ENCODE results near the gene ATP2C1. TPM values are rescaled to one million over a fixed set of nuclear protein-coding genes. Genes with fewer than 3 reads are reported as not detected.
A peak's percentile ranks its signal among the peaks of the same experiment; 100 is the strongest.

Gene ATP2C1
- total and polyA plus RNA-seq, 9 of the 15 experiments (the other 6 are each of a cell fraction or from before 2014, with no cell fraction given): 10.0 to 53.5 (median 27.9) TPM

GRCh38 chr3:130851277-130851676, 42.6 kb upstream of the ATP2C1 start:
- ChIA-PET POLR2A (interaction anchor here (0.6 to 3.2 kb wide), 5 partner anchors 9 to 43 kb away, joined by 4 to 12 read pairs (median 6); partner anchors contain the start of gene ATP2C1), CTCF (ENCODE audit: low intra/inter-chr PET ratio) (no interaction called here)
- FAIRE-seq: no peak
- peak overlapping the region in 1 of 2 experiments; percentile 89; a peak in 2 of 4 replicates for H3K9ac ChIP-seq (ENCODE audit: insufficient read depth in 1 of 2, low read depth in 2 of 2, low read length in 2 of 2)
- intact Hi-C loops (cut with micrococcal nuclease) (loop anchor here (2.0 to 10.0 kb wide), 3 partner anchors 18 to 1406 kb away; partner anchors contain the start of gene IFT122), in situ Hi-C loops (cut with MboI) (no loop called here)
- H3K9me3 ChIP-seq (replicated peaks; ENCODE audit: control insufficient read depth, insufficient read depth, low read depth, low read length): no peaks in the 10 kb centered on the region
- TF ChIP-seq PBX2 (CRISPR knock-in tag; IDR thresholded peaks at IDR 0.05; ENCODE audit: low read depth) (no peak), PBX2 (tag; conservative IDR thresholded peaks at IDR 0.05; ENCODE audit: low read depth) (no peak), ZNF12 (CRISPR knock-in tag; IDR thresholded peaks at IDR 0.05) (no peak), ZNF644 (tag; IDR thresholded peaks at IDR 0.05; ENCODE audit: low read depth) (no peak), ARID2 (IDR thresholded peaks at IDR 0.05) (no peak), TSHZ1 (CRISPR knock-in tag; IDR thresholded peaks at IDR 0.05) (no peak), ZNF408 (CRISPR knock-in tag; IDR thresholded peaks at IDR 0.05; ENCODE audit: low read depth) (no peak), FOXJ2 (tag; IDR thresholded peaks at IDR 0.05) (0 out of 2 replicates have a peak, but pooled peaks have one; percentile 35), KLF16 (IDR thresholded peaks at IDR 0.05) (no peak)
- H2AFZ ChIP-seq (ENCODE audit: low read depth, low read length): peak overlapping the region; percentile 69
- no peaks in the 10 kb centered on the region for H3K27me3 ChIP-seq (ENCODE audit: control insufficient read depth in 2 of 2, insufficient read depth in 2 of 2, low read length in 2 of 2)
- H3K4me3 ChIP-seq: peak overlapping the region; percentile 33
- peak overlapping the region; percentile 94 for H3K27ac ChIP-seq (ENCODE audit: extremely low read depth, low read depth, low read length)
- no peaks in the 10 kb centered on the region for H3K36me3 ChIP-seq (ENCODE audit: control insufficient read depth, insufficient read depth, low read length)
- no peaks in the 10 kb centered on the region for H4K20me1 ChIP-seq (replicated peaks; ENCODE audit: control insufficient read depth, insufficient read depth, low read length)
- peak; percentile 11; the same call in 1 of the 3 replicates for ATAC-seq
- H3K4me1 ChIP-seq (replicated peaks in 1 of 2; ENCODE audit: control insufficient read depth in 2 of 2, insufficient read depth in 2 of 2, low read length in 2 of 2): peaks cover 9 to 26% of the 10 kb centered on the region in 2 experiments
- DNase-seq (ENCODE audit: extremely low read depth in 1 of 4, low spot score in 3 of 4): peak in 1 of 4 experiments; percentile 14
- no TSS peak for BruUV-seq (replicated peaks)
- H3K4me2 ChIP-seq (ENCODE audit: insufficient read depth, low read length): peak overlapping the region; percentile 76
- no peaks in the 10 kb centered on the region for H3K9me1 ChIP-seq (ENCODE audit: control insufficient read depth, insufficient read depth, low read length)
- peaks cover 55% of the 10 kb centered on the region for H3K79me2 ChIP-seq (ENCODE audit: control insufficient read depth, insufficient read depth, low read length)
